A549 (cell line): ENCODE results near the gene GCAT.

Experiments
- CTCF ChIP-seq: fragments of >200 bp; sonication (Bioruptor Twin); formaldehyde crosslinking; IDR thresholded peaks from 3 replicates; pipeline ENCODE4 v1.5.1; 2016
- HOXA7 ChIP-seq: fragments of 250-450 bp; sonication (Bioruptor Pico); IDR thresholded peaks from 2 replicates; pipeline ENCODE4 v1.5.0; 2020; ENCODE audit warnings: mild to moderate bottlenecking, moderate library complexity
- PBX3 ChIP-seq: IDR thresholded peaks from 2 replicates; pipeline ENCODE4 v1.6.1; 2012
- POLR2AphosphoS2 ChIP-seq: conservative IDR thresholded peaks from 2 replicates; pipeline ENCODE4 v1.6.1; 2012; ENCODE audit warnings: low read length, improper control_type of control experiment, inconsistent platforms

GRCh38 chr22:37790234-37790633, 17.5 kb upstream of the GCAT start:
- TF ChIP-seq CTCF (no peak), HOXA7 (CRISPR knock-in tag) (no peak), POLR2AphosphoS2 (no peak), PBX3 (no peak)
